ENCODE measurements around the gene PPARG.

The PPARG gene

DNA sequence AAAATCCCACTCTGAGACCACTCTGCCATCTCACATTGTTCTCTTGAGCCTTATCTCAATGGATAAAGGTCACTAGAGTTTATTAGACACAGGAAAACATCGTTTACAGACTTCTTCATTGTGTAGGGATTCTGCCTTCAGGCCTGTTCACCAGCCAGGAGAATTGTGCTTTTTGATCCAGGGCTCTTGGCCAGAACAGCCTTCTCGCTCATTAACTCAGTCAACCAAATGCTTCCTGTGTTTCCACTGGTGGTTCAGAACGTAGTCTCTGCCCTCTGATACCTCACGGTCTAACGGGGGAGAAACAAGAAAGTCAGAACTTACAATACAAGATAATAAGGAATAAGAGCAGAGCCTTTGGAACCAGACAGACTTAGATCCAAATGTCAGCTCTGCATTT, 141.2 kb downstream of the PPARG start:
- no peaks in the 10 kb centered on the region for H3K36me3 Mint-ChIP-seq (ENCODE audit: low read depth)
- no peak overlapping the region for H3K27ac Mint-ChIP-seq
- peaks cover 8% of the 10 kb centered on the region for H3K27me3 Mint-ChIP-seq
- ATAC-seq (no peak), DNase-seq (no peak)
- H3K9me3 Mint-ChIP-seq, result no peaks in the 10 kb centered on the region
- no peaks in the 10 kb centered on the region for H3K4me1 Mint-ChIP-seq
- no peak overlapping the region for H3K4me3 Mint-ChIP-seq

DNA sequence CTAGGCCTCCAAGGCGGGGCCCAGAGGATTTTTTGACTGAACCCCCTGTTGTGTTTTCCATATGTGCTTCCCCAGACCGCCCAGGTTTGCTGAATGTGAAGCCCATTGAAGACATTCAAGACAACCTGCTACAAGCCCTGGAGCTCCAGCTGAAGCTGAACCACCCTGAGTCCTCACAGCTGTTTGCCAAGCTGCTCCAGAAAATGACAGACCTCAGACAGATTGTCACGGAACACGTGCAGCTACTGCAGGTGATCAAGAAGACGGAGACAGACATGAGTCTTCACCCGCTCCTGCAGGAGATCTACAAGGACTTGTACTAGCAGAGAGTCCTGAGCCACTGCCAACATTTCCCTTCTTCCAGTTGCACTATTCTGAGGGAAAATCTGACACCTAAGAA, 145.0 kb downstream of the PPARG start:
- DNase-seq (no peak), ATAC-seq (no peak)
- Mint-ChIP-seq H3K4me3 (no peak overlapping the region), H3K4me1 (no peaks in the 10 kb centered on the region), H3K27me3 (peaks cover 9% of the 10 kb centered on the region), H3K9me3 (no peaks in the 10 kb centered on the region), H3K27ac (no peak overlapping the region), H3K36me3 (ENCODE audit: low read depth) (no peaks in the 10 kb centered on the region)

DNA sequence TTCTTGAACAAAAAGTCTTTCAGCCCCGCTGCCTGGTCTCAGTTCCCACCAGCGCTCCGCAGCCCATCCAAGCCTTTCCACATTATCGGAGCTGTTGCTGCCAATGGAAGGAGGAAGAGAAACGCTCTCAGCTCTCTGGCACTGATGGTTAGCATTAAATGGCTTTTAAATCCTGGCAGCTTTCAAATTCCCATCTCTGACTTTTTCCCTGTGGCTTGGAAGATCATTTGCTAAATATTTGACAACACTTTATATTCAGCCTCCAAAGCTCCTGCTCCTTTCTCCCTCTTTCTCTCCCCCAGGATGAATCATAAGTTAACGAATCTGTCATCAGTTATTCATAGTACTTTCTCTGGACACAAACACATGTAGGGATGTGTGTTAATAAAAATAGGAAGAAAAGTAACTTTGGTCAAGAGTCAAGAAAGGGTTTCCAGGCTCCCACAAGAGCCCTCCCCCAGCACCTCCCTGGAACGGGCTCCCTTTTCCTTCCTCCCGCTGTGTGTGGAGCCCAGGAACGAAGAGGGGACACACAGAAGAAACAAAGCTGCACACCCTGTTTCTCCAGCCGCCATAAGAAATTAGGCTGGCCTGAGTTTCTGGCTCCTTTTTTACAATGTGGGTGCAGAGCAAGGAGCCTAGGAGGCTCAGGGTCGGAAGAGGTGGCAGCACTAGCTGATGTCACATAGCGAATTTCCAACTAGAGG, 147.8 kb downstream of the PPARG start:
- Mint-ChIP-seq H3K4me1 (no peaks in the 10 kb centered on the region), H3K36me3 (ENCODE audit: low read depth) (no peaks in the 10 kb centered on the region), H3K4me3 (no peak overlapping the region), H3K27me3 (peaks cover 8% of the 10 kb centered on the region), H3K9me3 (no peaks in the 10 kb centered on the region), H3K27ac (peak overlapping the region; percentile 40)
- no peak for DNase-seq
- ATAC-seq, result no peak

DNA sequence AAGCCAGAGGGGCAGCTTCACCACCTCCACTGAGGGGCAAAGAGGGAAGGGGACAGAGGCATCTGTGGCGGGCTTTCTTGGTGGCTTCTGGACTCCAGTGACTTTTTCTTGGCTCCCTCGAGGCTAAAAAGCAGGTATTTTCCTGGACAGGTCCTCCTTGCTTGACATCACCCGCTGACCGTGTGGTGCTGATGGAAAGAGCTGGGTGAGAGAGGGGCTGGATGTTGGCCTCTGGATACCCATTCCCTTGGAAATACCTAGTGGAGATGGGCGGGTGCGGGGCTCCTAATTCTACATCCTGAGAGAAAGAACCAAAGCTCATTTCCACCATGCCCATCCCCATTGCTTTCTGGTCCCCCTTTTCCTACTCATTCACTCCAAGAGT, 148.3 kb downstream of the PPARG start:
- Mint-ChIP-seq H3K36me3 (ENCODE audit: low read depth) (no peaks in the 10 kb centered on the region), H3K27me3 (peaks cover 7% of the 10 kb centered on the region)

DNA sequence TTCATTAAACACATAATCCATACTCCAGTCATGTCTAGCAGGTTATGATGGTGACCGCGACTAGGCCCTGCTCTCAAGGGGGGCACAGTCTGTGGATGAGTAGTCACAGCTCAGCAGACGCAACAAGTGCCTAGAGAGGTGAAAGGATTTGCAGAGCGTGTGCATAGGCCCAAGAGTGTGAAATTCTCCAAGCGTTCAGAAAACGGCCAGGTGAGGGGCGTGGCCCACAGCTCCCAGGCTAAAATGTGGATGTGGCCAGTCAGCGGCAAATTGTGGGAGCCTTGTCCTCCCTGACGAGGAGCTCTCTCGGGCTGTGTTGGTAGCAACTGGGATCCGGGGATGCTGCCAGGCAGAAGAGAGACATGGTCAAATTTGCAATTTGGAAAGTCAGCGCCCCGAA, 149.0 kb downstream of the PPARG start:
- Mint-ChIP-seq H3K4me1 (no peaks in the 10 kb centered on the region), H3K36me3 (ENCODE audit: low read depth) (no peaks in the 10 kb centered on the region), H3K27me3 (peaks cover 7% of the 10 kb centered on the region), H3K27ac (no peak overlapping the region), H3K4me3 (no peak overlapping the region), H3K9me3 (no peaks in the 10 kb centered on the region)
- DNase-seq (no peak), ATAC-seq (no peak)

More for the DNA sequence above, 148.3 kb downstream of the PPARG start:
- Mint-ChIP-seq H3K4me1 (no peaks in the 10 kb centered on the region), H3K4me3 (no peak overlapping the region), H3K9me3 (no peaks in the 10 kb centered on the region), H3K27ac (peak overlapping the region; percentile 40)
- no peak for DNase-seq
- ATAC-seq, result no peak

DNA sequence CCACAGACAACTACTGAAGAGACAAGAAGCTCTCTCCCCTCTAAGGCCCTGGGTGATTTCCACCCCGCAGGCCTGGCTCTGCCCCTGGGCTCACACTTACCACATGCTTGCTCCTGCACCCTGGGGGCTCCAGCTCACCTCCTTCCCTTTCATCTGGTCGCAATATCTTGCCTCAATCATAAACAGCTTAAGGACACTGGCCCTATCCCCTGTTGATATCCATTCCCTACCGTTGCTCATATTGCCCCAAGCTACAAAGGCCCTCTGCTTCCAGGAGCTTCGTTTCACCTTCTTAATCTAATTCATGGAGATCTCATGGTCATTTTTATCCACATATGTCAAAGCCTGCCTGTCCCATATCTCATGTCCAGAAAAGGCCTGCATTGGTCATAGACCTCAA, 149.4 kb downstream of the PPARG start:
- Mint-ChIP-seq H3K36me3 (ENCODE audit: low read depth) (no peaks in the 10 kb centered on the region), H3K4me3 (no peak overlapping the region), H3K27ac (no peak overlapping the region), H3K9me3 (no peaks in the 10 kb centered on the region), H3K27me3 (peaks cover 11% of the 10 kb centered on the region), H3K4me1 (no peaks in the 10 kb centered on the region)
- no peak for DNase-seq
- ATAC-seq, result no peak

DNA sequence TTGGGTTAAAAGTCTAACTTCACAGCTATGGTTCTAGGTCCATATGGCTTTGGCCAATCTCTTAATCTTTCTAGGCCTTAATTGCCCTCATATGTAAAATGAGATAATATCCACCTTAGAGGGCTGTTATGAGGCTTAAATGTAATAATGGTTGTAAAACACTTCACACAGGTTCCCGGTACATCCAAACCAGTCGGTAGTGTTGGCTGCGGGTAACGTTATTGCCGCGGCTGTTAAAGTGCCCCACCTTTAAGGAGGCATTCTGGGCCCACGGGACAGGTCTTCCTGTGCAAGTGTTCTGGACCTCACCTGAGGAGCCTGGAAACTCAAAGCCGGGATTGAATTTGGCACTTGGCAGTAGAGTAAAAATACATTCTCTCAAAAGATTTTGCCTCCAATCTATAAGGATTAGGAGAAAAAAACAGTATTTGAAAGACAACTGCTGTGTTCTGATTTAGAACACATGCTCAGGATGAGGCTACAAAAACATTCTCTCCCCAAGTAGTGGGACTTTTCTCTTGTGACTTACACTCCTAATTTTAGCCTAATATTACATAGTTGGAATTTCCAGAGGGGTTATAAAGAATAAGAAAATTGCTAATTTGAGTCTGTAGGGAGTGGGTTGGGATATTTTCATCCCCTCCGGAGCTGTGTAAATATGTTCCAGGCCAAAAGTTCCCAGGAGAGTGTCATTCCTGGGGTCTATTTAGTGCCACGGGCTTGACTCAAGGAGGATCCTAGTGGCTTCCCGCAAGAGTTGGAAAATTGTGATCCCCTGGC, 150.5 kb downstream of the PPARG start:
- Mint-ChIP-seq H3K27me3 (peaks cover 14% of the 10 kb centered on the region), H3K4me3 (no peak overlapping the region), H3K9me3 (no peaks in the 10 kb centered on the region), H3K36me3 (ENCODE audit: low read depth) (no peaks in the 10 kb centered on the region), H3K27ac (no peak overlapping the region), H3K4me1 (no peaks in the 10 kb centered on the region)
- DNase-seq (no peak), ATAC-seq (no peak)

DNA sequence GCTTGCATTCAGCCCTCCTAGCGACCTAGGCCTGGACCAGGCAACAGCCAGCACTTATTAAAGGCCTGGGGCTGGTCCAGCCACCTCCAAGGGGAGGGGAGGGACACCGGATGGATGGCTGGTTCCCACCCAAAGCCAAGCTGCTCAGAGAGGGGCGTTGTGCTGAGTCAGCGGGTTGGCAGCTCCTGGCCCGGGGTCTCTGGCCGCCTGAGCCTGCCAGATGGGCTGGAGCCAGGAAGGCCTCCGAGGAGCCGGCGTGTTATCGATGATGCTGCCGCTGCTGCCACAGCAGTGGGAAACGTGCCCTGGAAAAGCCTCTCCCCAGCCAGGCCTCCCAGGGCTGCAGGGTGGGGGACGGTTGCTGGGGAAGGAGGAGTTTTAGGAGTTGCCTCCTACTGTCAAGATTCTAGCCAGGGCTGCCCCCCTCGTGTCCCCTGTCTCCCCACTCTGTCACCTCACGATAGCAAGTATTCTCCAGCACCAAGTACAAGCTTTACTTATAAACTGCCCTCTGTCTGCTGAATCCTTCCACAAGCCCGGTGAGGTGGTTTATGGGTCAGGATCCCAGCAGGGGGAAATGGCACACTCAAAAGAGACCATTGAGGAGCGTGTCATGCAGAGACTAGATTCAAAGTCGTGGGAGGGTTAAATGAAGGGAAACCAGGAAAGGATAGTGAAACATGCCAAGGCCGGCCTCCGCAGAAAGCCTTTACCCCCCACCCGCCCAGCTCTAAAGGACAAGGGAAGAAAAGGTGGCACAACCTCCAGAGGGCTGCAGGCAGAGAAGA, 152.3 kb downstream of the PPARG start:
- H3K27ac Mint-ChIP-seq, result no peak overlapping the region
- no peak for DNase-seq
- H3K27me3 Mint-ChIP-seq, result peaks cover 12% of the 10 kb centered on the region

DNA sequence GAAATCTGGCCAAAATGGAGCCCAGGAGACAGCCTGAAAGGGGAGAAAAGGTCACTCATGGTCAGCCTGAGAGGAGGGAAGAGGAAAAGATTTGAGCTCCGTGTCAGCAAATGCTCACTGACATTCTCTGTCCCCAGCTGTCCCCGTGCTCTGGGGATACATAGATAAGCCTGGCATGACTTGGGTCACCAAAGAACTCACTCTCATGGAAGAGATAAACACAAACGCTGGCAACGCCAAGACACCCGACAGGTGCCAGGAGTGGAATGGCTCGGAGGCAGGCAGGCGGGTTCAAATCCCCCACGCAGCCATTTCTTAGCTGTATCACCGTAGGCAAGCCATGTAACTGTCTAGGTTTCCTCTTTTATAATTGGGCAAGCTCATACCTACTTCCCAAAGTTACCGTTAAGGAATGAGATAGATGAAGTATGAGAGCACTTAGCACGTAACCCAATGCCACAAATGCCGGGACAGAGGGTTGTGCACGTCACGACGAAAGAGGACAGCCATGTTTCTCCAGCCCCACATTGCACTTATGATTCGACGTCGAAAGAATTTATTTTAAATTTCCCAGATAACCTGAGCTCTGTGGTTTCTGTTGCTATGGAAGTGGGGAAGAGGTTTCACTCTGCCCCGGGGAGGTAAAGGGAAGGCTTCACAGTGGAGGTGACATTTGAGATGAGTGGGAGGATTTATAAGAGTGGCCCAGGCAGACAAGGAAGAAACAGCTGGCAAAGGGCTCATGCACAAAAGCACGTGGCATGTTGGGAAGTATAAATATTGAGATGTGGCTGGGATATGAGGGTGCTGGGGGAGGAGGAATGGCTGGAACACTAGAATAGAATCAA, 154.0 kb downstream of the PPARG start:
- DNase-seq, result no peak
- Mint-ChIP-seq H3K27ac (no peak overlapping the region), H3K36me3 (ENCODE audit: low read depth) (no peaks in the 10 kb centered on the region), H3K4me3 (no peak overlapping the region), H3K27me3 (peaks cover 11% of the 10 kb centered on the region), H3K9me3 (no peaks in the 10 kb centered on the region), H3K4me1 (no peaks in the 10 kb centered on the region)
- no peak for ATAC-seq

More for the DNA sequence above, 152.3 kb downstream of the PPARG start:
- Mint-ChIP-seq H3K36me3 (ENCODE audit: low read depth) (no peaks in the 10 kb centered on the region), H3K4me1 (no peaks in the 10 kb centered on the region), H3K4me3 (no peak overlapping the region), H3K9me3 (no peaks in the 10 kb centered on the region)
- no peak for ATAC-seq

DNA sequence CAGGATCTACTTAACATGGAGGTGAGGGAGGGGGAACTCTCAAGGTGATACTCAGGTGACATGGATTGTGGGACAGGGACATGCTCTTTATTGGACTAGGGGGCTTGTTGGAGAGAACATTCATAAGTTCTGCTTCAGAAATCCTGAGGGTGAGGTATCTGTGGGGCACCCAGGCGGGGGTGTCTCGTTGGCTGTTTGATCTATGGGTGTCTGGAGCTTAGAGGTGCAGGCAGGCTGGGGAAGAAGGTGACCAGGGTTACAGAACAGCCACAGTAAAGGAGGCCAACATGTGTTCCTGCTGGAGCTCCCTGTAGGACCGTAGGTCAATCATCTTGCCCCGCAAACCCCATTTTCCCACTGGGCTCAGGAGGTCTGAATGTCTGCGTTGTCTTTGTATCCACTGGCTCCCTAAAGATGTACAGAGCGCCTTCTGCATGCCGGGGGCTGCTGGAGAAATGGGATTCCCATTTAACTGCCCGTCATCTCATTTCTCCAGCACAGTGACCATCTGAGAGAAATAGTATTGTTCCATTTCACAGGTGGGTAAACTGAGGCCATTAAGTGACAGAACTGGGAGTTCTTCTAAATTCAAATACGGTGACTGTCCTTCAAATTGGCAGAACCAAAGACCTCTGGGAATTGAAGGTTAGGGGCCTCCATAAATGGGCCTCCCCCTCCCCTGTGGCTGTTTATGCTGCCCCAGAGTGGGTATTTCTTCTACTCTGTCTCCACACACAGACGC, 155.1 kb downstream of the PPARG start:
- Mint-ChIP-seq H3K4me3 (no peak overlapping the region), H3K36me3 (ENCODE audit: low read depth) (no peaks in the 10 kb centered on the region), H3K27ac (no peak overlapping the region), H3K4me1 (no peaks in the 10 kb centered on the region), H3K9me3 (no peaks in the 10 kb centered on the region), H3K27me3 (peaks cover 11% of the 10 kb centered on the region)
- ATAC-seq, result no peak
- no peak for DNase-seq

DNA sequence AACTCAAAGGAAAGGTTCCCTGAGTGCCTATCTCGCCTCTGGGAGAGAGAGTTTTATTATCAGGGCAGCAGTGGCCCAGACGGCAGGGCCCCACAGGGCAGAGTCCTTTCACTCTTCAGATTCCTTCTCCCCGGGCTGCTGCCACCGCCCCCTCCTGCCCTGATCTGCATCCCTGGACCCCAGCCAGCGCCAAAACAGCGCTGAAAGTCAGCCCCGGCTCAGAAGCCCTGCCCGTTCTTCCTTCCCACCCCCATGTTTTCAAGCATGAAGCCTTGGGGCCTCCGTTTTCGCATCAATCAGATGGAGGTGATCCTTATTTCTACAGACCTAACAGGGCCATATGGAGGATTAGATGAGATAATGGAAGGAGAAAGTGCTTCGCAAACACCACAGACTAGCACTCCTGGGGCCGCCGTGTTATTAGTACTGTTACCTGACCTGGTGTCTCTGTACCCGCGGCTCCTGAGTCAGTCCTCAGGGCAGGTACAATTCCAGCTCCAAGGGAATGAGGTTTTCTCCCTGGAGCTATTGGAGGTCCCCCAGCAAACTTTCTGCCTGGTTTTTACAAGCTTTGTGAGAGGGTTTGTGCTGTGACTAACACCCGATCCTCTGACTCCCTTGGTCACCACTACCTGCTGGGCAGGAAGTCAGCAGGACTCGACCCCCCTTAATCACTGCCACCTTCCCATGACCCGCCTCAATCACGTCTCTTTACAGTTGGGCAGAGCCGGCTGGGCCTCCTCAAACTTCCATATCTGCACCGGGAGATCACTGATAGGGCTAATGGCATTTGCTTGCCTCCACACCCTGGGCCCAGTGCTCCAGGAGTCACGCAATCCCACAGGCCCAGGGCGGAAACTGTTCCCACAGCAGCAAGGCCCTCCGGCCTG, 156.0 kb downstream of the PPARG start:
- no peaks in the 10 kb centered on the region for H3K4me1 Mint-ChIP-seq
- H3K27ac Mint-ChIP-seq, result no peak overlapping the region
- no peaks in the 10 kb centered on the region for H3K36me3 Mint-ChIP-seq (ENCODE audit: low read depth)
- DNase-seq (no peak), ATAC-seq (no peak)
- H3K27me3 Mint-ChIP-seq, result peaks cover 11% of the 10 kb centered on the region
- H3K9me3 Mint-ChIP-seq, result no peaks in the 10 kb centered on the region
- H3K4me3 Mint-ChIP-seq, result no peak overlapping the region

DNA sequence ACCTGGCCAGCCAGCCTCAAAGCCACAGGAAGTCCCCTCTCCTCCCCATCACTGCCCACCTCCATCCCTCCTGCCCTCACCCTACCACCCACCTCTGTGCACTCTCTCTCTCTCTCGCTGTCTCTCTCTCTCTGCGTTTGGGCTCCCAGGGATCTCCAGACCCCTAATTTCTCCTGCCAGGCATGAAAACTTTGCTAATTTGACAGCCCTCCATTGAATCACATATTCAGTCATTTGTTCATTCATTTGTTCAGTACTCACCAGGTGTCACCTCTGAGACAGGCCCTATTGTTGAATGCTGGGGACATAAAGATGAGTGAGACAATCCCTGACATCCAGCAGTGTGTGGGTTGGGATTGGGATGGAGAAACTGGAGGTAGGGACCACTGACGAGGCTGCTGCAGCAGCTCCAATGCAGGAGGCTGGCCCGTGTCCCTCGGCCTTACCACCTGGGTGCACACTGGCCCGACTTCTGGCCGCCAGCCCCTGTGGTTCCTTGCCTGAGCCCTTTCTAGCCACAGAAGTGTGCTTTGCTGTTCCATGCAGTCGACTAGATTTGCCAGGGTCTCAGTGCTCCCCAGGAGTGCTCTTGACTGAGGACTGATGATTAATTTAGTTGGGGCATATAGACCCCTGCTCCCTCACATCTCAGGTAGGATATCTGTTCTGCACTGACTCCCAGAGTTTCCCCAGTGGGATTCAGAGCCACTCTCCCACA, 156.8 kb downstream of the PPARG start:
- Mint-ChIP-seq H3K9me3 (no peaks in the 10 kb centered on the region), H3K4me1 (no peaks in the 10 kb centered on the region), H3K27ac (no peak overlapping the region), H3K36me3 (ENCODE audit: low read depth) (no peaks in the 10 kb centered on the region), H3K27me3 (peaks cover 11% of the 10 kb centered on the region), H3K4me3 (no peak overlapping the region)
- DNase-seq (no peak), ATAC-seq (no peak)
